Measurements from ENCODE around the gene DRP2. TPM values are rescaled to one million over a fixed set of nuclear protein-coding genes. Genes with fewer than 3 reads are reported as not detected.

Gene DRP2
- total RNA-seq, 1 experiment from 2014 or later, result 0.45 TPM

DNA sequence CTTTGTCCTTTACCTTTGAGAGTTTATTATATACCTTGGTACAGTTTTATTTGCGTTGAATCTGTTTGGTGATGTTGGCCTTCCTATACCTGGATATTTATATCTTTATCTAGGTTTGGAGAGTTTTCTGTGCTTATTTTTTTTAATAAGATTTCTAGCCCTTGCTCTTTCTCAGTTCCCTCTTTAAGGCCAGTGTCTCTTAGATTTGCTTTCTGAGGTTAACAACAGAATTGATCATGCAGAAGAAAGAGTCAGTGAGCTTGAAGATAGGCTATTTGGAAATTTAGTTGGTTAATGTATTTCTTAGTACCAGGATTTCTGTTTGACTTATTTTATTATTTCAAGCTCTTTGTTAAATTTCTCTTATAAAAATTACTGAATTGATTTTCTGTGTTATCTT, 84.2 kb downstream of the DRP2 start:
- Histone ChIP-seq H3K36me3 (ENCODE audit: insufficient read depth, low read length, poor library complexity, severe bottlenecking) (no peaks in the 10 kb centered on the region), H3K9me3 (ENCODE audit: low read depth, low read length, poor library complexity, severe bottlenecking) (no peaks in the 10 kb centered on the region), H3K27me3 (replicated peaks; ENCODE audit: insufficient read depth, low read depth, low read length, poor library complexity) (no peaks in the 10 kb centered on the region), H3K27ac (ENCODE audit: low read depth, low read length, poor library complexity, severe bottlenecking) (no peak overlapping the region), H3K4me3 (ENCODE audit: low read depth, low read length, poor library complexity, severe bottlenecking) (no peak overlapping the region), H3K4me1 (ENCODE audit: insufficient read depth, low read length, poor library complexity, severe bottlenecking) (no peaks in the 10 kb centered on the region)
- CTCF ChIA-PET, result no interaction called here
- intact Hi-C loops (cut with micrococcal nuclease; ENCODE audit: unreplicated experiment), result no loop called here
- POLR2A ChIA-PET (ENCODE audit: low non-redundant PET), result no interaction called here
- DNase-seq (ENCODE audit: low spot score), result no peak
- BruUV-seq (replicated peaks), result no TSS peak
- TF ChIP-seq EZH2 (IDR thresholded peaks at IDR 0.05; ENCODE audit: borderline replicate concordance, low read depth, low read length, poor library complexity, severe bottlenecking), result no peak
- TF ChIP-seq, protein P1, sequence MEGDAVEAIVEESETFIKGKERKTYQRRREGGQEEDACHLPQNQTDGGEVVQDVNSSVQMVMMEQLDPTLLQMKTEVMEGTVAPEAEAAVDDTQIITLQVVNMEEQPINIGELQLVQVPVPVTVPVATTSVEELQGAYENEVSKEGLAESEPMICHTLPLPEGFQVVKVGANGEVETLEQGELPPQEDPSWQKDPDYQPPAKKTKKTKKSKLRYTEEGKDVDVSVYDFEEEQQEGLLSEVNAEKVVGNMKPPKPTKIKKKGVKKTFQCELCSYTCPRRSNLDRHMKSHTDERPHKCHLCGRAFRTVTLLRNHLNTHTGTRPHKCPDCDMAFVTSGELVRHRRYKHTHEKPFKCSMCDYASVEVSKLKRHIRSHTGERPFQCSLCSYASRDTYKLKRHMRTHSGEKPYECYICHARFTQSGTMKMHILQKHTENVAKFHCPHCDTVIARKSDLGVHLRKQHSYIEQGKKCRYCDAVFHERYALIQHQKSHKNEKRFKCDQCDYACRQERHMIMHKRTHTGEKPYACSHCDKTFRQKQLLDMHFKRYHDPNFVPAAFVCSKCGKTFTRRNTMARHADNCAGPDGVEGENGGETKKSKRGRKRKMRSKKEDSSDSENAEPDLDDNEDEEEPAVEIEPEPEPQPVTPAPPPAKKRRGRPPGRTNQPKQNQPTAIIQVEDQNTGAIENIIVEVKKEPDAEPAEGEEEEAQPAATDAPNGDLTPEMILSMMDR (conservative IDR thresholded peaks at IDR 0.05; ENCODE audit: low read depth, low read length), result no peak

Other genes starting within 250 kb of the DRP2 start
- 20.8 and 21.3 TPM in 2 replicates for gene TRMT2B, start 167.7 kb upstream of the DRP2 start, total RNA-seq (2021)
- gene TMEM35A, start 140.9 kb upstream of the DRP2 start, total RNA-seq (2021), result 0.21 and 0.31 TPM in 2 replicates
- 34.8 and 40.9 TPM in 2 replicates for gene CENPI, start 121.6 kb upstream of the DRP2 start, total RNA-seq (2021)
- 0.70 and 0.88 TPM in 2 replicates for gene TAF7L, start 71.5 kb downstream of the DRP2 start, total RNA-seq (2021)
- gene TIMM8A, start 129.0 kb downstream of the DRP2 start, total RNA-seq (2021), result 33.8 and 44.5 TPM in 2 replicates
- gene BTK, start 166.4 kb downstream of the DRP2 start, total RNA-seq (2021), result not detected in 2 replicates
- 267 and 316 TPM in 2 replicates for gene RPL36A, start 171.2 kb downstream of the DRP2 start, total RNA-seq (2021)
- gene GLA, start 188.1 kb downstream of the DRP2 start, total RNA-seq (2021), result 50.2 and 61.8 TPM in 2 replicates
- gene HNRNPH2, start 188.4 kb downstream of the DRP2 start, total RNA-seq (2021), result 46.0 and 48.8 TPM in 2 replicates